ENCODE results near the gene DCST2. TPM values are rescaled to one million over a fixed set of nuclear protein-coding genes. Genes with fewer than 3 reads are reported as not detected.

DCST2 gene
- total RNA-seq, result 0.51 TPM
- long read RNA-seq, result 0 reads

- no peak for DNase-seq (ENCODE audit: low spot score)
- intact Hi-C loops (cut with DNase I), result no loop called here
These were observed at the start of gene DCST2, which contains the start of gene DCST1 for GRCh38 chr1:155033524-155033923. TSS of gene DCST2 (minus strand) at chr1:155033781. CDS start at chr1:155033701, 80 bp downstream. TSS of gene DCST1 (plus strand) at chr1:155033824. CDS start at chr1:155034037, 213 bp downstream.

DNA sequence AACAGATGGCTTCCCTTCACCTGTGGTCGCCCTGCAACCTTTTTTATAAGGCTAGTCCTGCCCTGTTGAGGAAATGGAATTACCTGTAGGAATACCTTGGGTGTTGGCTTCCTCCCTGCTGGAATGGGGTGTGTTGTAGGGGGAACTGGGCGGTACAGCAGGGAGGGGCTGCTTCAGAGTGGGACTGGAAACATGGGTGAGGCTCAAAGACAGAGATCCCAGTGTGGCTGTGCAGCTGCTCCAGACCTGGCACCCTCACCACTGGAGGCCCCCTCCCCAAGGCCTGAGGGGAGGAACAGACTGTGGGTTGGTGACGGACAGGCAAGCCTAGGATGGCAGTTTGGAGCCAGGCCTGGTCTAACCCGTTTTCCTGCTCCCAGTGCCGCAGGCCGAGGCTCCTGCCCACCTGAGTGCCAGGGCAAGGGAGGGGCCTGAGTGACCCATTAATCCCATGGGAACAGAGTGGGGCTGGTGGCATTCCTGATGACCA is 49.5 kb upstream of the DCST2 start:
- DNase-seq (ENCODE audit: low spot score), result no peak
- intact Hi-C loops (cut with DNase I), result loop anchor here (10.0 kb wide), 1 partner anchor 598 kb away; no protein-coding TSS in a partner anchor

DNA sequence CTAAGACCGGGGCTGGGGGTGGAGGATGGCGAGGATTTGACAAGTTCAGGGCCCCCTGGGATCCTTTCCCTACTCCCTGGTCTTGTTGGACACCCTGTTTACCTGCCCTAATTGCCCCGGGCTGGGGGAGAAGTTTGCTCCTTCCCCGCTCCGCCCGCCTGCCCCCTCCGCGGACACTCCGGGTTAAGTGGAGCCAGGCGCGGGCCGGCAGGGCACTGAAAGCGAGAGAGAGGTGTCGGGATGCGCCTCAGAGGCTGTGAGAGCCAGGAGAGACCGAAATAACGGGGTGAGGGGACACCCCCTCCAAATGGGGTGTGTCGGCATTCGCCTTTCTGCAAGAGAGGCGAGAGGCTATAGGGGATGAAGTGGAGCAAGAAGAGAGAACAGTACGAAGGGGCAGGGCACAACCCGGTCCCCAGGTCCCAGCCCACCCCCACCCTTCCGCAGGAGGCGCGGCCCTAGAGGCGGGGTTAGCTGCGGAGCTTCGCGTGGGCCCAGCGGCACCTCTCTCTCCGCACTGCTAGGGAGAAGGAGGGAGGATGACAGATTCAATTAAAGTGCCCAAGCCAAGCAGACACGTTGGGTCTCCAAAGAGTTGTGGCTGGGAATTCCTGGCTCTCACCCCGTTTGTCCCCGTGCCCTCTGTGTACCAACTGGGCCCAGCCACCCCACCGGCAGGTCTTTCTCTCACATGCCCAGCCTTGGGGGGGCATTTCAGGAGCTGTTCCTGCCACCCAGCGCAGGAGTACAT is 48.9 kb upstream of the DCST2 start:
- intact Hi-C loops (cut with DNase I), result loop anchor here (10.0 kb wide), 1 partner anchor 598 kb away; no protein-coding TSS in a partner anchor
- no peak for DNase-seq (ENCODE audit: low spot score)

GRCh38 chr1:155081472-155082300 is 48.1 kb upstream of the DCST2 start:
- DNase-seq (ENCODE audit: low spot score), result no peak
- intact Hi-C loops (cut with DNase I), result loop anchor here (10.0 kb wide), 1 partner anchor 597 kb away; no protein-coding TSS in a partner anchor

- intact Hi-C loops (cut with DNase I), result loop anchor here (10.0 kb wide), 1 partner anchor 596 kb away; no protein-coding TSS in a partner anchor
- DNase-seq (ENCODE audit: low spot score), result no peak
These were observed 47.0 kb upstream of the DCST2 start for GRCh38 chr1:155080312-155081228.

GRCh38 chr1:155079487-155080311 is 46.1 kb upstream of the DCST2 start:
- no peak for DNase-seq (ENCODE audit: low spot score)
- intact Hi-C loops (cut with DNase I), result loop anchor here (10.0 kb wide), 1 partner anchor 595 kb away; no protein-coding TSS in a partner anchor

DNA sequence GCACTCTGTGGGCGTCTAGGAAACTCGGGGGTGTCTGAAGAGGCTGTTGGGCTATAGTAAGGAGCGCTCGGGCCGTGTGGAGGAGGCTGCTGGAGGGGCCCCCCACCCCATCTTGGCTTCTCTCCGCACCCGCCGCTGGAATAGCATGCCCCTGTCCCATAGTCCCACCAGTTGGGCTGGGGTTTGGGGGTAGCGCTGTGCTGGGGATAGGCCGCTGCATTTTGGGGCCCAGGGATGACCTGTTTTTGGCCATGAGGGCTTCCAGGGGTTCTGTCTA is 45.6 kb upstream of the DCST2 start:
- DNase-seq (ENCODE audit: low spot score), result no peak
- intact Hi-C loops (cut with DNase I), result no loop called here

DNA sequence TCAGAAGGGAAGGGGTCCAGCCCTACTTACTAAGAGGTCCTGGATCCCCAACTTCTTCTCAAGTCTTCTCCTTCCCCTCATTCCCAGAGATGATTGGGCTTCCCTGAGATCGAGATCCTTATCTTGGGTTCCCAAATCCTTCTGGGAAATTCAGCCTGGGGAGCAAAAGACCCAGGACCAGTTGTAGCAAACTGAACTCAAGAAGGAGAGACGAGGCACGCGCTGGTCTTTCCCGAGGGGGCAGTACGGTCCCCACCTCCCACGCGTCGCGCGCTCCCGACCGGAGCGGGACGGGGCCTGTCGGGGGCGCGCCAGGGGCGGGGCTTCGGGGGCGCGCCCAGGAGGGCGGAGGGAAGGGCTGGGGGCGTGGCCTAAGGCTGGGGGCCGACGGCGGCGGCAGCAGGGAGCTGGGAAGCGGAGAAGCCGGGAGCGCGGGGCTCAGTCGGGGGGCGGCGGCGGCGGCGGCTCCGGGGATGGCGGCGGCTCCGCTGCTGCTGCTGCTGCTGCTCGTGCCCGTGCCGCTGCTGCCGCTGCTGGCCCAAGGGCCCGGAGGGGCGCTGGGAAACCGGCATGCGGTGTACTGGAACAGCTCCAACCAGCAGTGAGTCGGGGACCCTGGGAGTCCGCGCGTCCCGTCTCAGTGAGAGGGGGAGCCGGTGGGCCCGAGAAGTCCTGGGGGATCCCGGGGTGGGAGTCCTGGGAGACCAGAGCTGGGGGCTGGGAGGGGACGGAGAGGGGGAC is 45.1 kb upstream of the DCST2 start, which contains the start of gene EFNA3:
Gene EFNA3, plus strand, starts transcription at position 369 of the 741 bp plus-strand sequence. Its CDS starts 105 bp downstream, at position 474.
- intact Hi-C loops (cut with DNase I), result no loop called here
- no peak for DNase-seq (ENCODE audit: low spot score)

DNA sequence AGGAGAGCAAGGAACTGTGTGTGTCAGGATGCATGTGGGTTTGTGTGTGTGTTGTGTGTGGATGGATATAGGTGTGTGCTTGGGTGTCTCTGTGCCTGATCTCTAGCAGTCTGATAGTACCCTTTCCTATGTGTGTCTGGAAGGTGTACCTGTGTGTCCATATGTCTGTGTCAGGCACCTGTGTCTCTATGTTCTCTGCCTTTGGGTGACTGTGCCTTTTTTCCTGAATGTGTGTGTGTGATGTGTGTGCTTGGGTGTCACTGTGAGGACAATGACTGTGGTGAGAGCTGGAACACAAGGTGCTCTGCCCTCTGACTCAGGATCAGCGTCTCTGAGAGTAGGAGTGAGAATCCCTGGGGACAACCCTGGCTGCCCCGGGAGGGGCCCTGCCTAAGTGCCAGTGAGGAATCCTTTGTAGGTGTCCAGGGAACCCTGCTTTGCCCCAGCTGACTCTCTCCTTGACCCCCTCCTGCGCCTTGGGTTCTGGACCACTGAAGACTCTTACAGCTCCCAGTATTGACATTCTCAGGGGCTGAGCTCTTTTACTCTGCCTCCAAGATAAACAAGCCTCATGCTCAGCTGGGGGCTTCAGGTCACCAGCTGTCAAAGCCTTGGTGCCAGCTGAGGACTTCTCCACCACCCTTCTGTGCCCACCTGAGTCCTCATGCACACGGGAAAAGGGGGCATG is 44.3 kb upstream of the DCST2 start:
- DNase-seq (ENCODE audit: low spot score), result no peak

DNA sequence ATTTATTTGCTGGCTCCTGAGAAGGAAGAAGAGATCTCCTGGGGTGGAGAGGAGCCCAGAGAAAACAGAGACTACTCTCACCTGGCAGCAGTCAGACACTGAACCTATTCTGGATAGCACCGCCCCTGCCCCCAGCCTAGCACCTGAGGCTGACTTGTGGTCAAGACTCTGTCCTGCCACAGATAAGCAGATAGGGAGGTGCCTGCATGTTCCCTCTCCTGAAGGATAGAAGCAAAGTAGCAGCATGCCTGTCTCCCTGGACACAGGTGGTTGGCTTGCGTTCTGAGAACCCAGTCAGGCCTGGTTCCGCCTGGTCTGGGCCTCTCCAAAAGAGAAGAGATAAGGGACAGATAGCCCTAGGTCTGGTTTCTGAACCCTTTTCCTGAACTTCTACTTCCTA is 43.8 kb upstream of the DCST2 start:
- intact Hi-C loops (cut with DNase I), result no loop called here
- no peak for DNase-seq (ENCODE audit: low spot score)

More for the DNA sequence above, 44.3 kb upstream of the DCST2 start:
- intact Hi-C loops (cut with DNase I), result no loop called here

DNA sequence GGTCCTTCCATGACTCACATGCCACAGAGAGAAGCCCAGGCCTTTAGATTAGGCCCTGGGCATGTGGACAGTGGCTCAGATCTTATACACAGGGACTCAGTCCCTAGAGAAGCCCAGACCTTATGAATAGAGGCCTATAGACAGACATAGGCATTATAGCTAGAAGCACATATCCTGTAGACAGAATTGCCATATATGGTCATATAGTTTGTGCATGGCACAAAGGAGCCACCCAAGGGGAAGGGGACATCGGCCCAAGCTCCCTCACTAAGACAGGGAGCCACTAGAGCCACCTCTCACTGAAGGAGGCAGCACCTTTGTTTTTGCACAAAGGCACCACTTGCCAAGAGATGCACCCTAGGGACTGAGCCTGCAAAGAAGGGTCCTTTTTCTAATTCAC is 42.8 kb upstream of the DCST2 start:
- DNase-seq (ENCODE audit: low spot score), result no peak
- intact Hi-C loops (cut with DNase I), result no loop called here

GRCh38 chr1:155075535-155075934 is 42.0 kb upstream of the DCST2 start:
- no peak for DNase-seq (ENCODE audit: low spot score)
- intact Hi-C loops (cut with DNase I), result no loop called here

- intact Hi-C loops (cut with DNase I), result no loop called here
- DNase-seq (ENCODE audit: low spot score), result no peak
These were observed 40.0 kb upstream of the DCST2 start for GRCh38 chr1:155073377-155074242.

DNA sequence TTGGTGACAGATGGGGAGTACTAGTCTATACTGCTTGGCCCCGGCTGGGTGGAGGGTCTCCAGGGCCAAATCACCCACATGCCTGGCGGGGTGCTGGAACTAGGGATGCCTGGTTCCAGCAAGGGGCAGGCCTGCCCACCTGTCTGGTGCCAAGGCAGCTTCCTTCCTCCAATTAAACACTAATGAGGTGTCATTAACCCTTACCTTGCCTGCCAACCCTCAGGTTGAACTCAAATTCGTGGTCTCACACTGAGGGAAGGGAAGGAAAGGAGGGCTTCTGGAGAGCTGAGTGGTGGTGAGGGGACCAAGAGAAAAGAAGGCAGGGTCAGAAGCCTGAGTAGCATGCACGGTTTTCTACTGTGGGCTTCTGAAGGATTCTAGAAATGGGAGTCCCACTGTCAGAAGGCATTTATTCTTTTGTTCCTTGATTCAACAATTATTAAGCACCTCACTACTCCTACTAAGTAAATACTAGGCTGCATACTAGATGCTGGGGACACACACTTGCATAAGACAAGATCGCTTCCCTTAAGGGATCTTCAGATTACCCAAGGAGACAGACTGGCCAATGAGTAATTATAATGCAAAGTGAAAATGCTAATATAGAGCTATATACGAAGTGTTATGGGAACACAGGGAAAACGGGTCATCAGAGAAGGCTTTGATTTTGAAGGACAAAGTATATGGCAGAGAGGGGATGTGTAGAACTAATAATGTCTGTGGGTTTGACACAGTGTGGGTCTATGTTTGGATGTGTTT is 39.1 kb upstream of the DCST2 start:
- intact Hi-C loops (cut with DNase I), result no loop called here
- no peak for DNase-seq (ENCODE audit: low spot score)

GRCh38 chr1:155071701-155072100 is 38.1 kb upstream of the DCST2 start:
- no peak for DNase-seq (ENCODE audit: low spot score)
- intact Hi-C loops (cut with DNase I), result no loop called here

All from cardiac septum (tissue), 1 donor.